Breast epithelium (tissue), 3 donors: ENCODE results near the gene CD93.

Source experiments
- POLR2A ChIP-seq: fragments of 450-650 bp; IDR thresholded peaks from one replicate; pipeline ENCODE4 v1.6.1; 2016; ENCODE audit warnings: antibody characterized with exemption, mild to moderate bottlenecking, moderate library complexity
- TF ChIP-seq, protein P1 (sequence below), 3 donors: fragments of 450-650 bp; IDR thresholded peaks; one replicate each; pipeline ENCODE4 v1.5.1; 2016 to 2017; ENCODE audit warnings: antibody characterized with exemption in 3 of 3, mild to moderate bottlenecking in 3 of 3, moderate library complexity in 3 of 3

DNA sequence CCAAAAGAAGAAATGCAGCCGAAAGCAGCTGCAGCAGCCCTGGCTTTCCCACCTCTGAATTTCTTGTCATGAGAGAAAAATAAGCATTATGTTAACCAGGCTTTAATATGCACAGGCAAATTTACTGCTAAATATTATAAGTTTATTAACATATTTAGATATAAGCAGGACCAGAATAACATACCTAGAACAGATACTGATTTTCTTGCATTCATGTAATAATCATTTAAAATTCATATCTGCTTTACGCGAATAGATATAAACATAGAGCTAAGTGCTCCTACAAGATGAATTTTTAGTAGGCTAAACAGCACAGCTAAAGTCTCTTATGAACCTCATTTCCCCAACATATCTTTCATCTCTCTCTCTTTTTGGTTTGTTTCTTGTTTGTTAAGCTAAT lies 14.7 kb downstream of the CD93 start:
- no peak for TF ChIP-seq POLR2A
- TF ChIP-seq, protein P1, sequence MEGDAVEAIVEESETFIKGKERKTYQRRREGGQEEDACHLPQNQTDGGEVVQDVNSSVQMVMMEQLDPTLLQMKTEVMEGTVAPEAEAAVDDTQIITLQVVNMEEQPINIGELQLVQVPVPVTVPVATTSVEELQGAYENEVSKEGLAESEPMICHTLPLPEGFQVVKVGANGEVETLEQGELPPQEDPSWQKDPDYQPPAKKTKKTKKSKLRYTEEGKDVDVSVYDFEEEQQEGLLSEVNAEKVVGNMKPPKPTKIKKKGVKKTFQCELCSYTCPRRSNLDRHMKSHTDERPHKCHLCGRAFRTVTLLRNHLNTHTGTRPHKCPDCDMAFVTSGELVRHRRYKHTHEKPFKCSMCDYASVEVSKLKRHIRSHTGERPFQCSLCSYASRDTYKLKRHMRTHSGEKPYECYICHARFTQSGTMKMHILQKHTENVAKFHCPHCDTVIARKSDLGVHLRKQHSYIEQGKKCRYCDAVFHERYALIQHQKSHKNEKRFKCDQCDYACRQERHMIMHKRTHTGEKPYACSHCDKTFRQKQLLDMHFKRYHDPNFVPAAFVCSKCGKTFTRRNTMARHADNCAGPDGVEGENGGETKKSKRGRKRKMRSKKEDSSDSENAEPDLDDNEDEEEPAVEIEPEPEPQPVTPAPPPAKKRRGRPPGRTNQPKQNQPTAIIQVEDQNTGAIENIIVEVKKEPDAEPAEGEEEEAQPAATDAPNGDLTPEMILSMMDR (IDR thresholded peaks at IDR 0.05): no peak
